CD14-positive monocyte (primary cell): ENCODE data around the gene PRDM8. TPM values are rescaled to one million over a fixed set of nuclear protein-coding genes. Genes with fewer than 3 reads are reported as not detected.

Source experiments
- DNase-seq, 3 donors: peaks; one replicate each; pipeline ENCODE4 v3.0.0-alpha.2; 2011 to 2022
- H2AFZ ChIP-seq: 2 replicates; pipeline ENCODE4 v1.6.0; 2012; ENCODE audit warnings: mild to moderate bottlenecking, low read depth, low read length, inconsistent platforms; ENCODE audit not compliant: insufficient read depth, poor library complexity, severe bottlenecking
- H3K27ac ChIP-seq, 2 donors: 1 replicate in 1 of 2; 2 replicates in 1 of 2; pipeline ENCODE4 v1.5.1; 2012 to 2013; ENCODE audit warnings: low read length in 2 of 2, control low read depth in 1 of 2, inconsistent platforms in 1 of 2, low read depth in 1 of 2, mild to moderate bottlenecking in 1 of 2
- H3K27me3 ChIP-seq, 2 donors: one replicate each; pipeline versions ENCODE4 v1.6.0 to v1.6.1; 2011 to 2013; ENCODE audit warnings: low read length in 2 of 2; ENCODE audit not compliant: control insufficient read depth in 2 of 2, insufficient read depth in 2 of 2
- H3K36me3 ChIP-seq, 2 donors: replicated peaks in 1 of 2; 1 replicate in 1 of 2; 2 replicates in 1 of 2; pipeline versions ENCODE4 v1.5.1 to v1.6.1; 2012 to 2013; ENCODE audit warnings: low read length in 2 of 2, control low read depth in 1 of 2, inconsistent platforms in 1 of 2, mild to moderate bottlenecking in 1 of 2; ENCODE audit not compliant: insufficient read depth in 2 of 2, control insufficient read depth in 1 of 2
- H3K4me1 ChIP-seq, 2 donors: 1 replicate in 1 of 2; 2 replicates in 1 of 2; pipeline versions ENCODE4 v1.5.1 to v1.6.1; 2012 to 2013; ENCODE audit warnings: low read length in 2 of 2, control low read depth in 1 of 2, inconsistent platforms in 1 of 2, mild to moderate bottlenecking in 1 of 2, moderate library complexity in 1 of 2; ENCODE audit not compliant: insufficient read depth in 2 of 2, control insufficient read depth in 1 of 2
- H3K4me2 ChIP-seq: replicated peaks from 2 replicates; pipeline ENCODE3; 2012; ENCODE audit warnings: low read length, moderate library complexity, mild to moderate bottlenecking; ENCODE audit not compliant: poor library complexity, severe bottlenecking; ENCODE audit errors: extremely low read depth
- H3K4me3 ChIP-seq, 3 experiments: fragments of 200-600 bp in 1 of 3; sonication (generic) in 1 of 3; replicated peaks in 1 of 3; 1 replicate in 2 of 3; 2 replicates in 1 of 3; pipeline ENCODE4 v1.5.1; 2011 to 2013; ENCODE audit warnings: low read length in 3 of 3, mild to moderate bottlenecking in 3 of 3, control low read depth in 2 of 3, low read depth in 2 of 3, inconsistent platforms in 1 of 3, moderate library complexity in 1 of 3
- H3K79me2 ChIP-seq: 2 replicates; pipeline ENCODE4 v1.6.0; 2012; ENCODE audit warnings: mild to moderate bottlenecking, control low read depth, inconsistent platforms, low read length, moderate library complexity; ENCODE audit not compliant: insufficient read depth
- H3K9ac ChIP-seq: 2 replicates; pipeline ENCODE4 v1.6.0; 2017; ENCODE audit warnings: low read length, mild to moderate bottlenecking; ENCODE audit not compliant: insufficient read depth, poor library complexity, severe bottlenecking
- H3K9me3 ChIP-seq, 2 donors: replicated peaks in 1 of 2; 1 replicate in 1 of 2; 2 replicates in 1 of 2; pipeline versions ENCODE4 v1.5.1 to v1.6.1; 2012 to 2013; ENCODE audit warnings: low read length in 2 of 2, control low read depth in 1 of 2; ENCODE audit not compliant: control insufficient read depth in 1 of 2, insufficient read depth in 1 of 2
- H4K20me1 ChIP-seq: 2 replicates; pipeline ENCODE4 v1.6.0; 2012; ENCODE audit warnings: mild to moderate bottlenecking, low read length, control low read depth, moderate library complexity; ENCODE audit not compliant: insufficient read depth
- H3K27ac Mint-ChIP-seq, 7 donors: one replicate each; pipeline ENCODE4 v1.8.0; 2020; ENCODE audit warnings: mild to moderate bottlenecking in 7 of 7, mixed read lengths in 7 of 7, moderate library complexity in 6 of 7, inconsistent platforms in 2 of 7
- H3K27me3 Mint-ChIP-seq, 3 donors: one replicate each; pipeline ENCODE4 v1.8.0; 2021 to 2022; ENCODE audit warnings: low read depth in 3 of 3, mild to moderate bottlenecking in 3 of 3, mixed read lengths in 3 of 3, moderate library complexity in 3 of 3, inconsistent platforms in 1 of 3
- H3K36me3 Mint-ChIP-seq, 2 donors: one replicate each; pipeline ENCODE4 v1.8.0; 2020; ENCODE audit warnings: mixed read lengths in 2 of 2, inconsistent platforms in 1 of 2, mild to moderate bottlenecking in 1 of 2
- H3K4me1 Mint-ChIP-seq: one replicate; pipeline ENCODE4 v1.8.0; 2020; ENCODE audit warnings: mild to moderate bottlenecking, mixed read lengths
- H3K4me3 Mint-ChIP-seq, 2 donors: one replicate each; pipeline ENCODE4 v1.8.0; 2020; ENCODE audit warnings: mild to moderate bottlenecking in 2 of 2, mixed read lengths in 2 of 2, moderate library complexity in 1 of 2
- H3K9me3 Mint-ChIP-seq, 7 donors: one replicate each; pipeline ENCODE4 v1.8.0; 2020 to 2022; ENCODE audit warnings: mixed read lengths in 7 of 7, mild to moderate bottlenecking in 6 of 7, moderate library complexity in 6 of 7, inconsistent platforms in 2 of 7
- CTCF ChIP-seq: fragments of 200-600 bp; IDR thresholded peaks from one replicate; pipeline ENCODE4 v1.8.0; 2022; ENCODE audit warnings: antibody characterized with exemption, mild to moderate bottlenecking
- WGBS: methylation state at CpG from one replicate; pipeline ENCODE4 v1.1.5; 2013; ENCODE audit warnings: missing lambda C conversion rate; ENCODE audit not compliant: insufficient coverage; 5-methylcytosine and 5-hydroxymethylcytosine counted together
- intact Hi-C, 2 donors: fragments of 100-400 bp; cut with micrococcal nuclease; formaldehyde crosslinking; loops; one replicate each; pipeline versions ENCODE4 v1.15.0 to v1.15.1; 2023
- polyA minus RNA-seq: library from RNA; depleted of rRNA, polyadenylated mRNA; stranded (reverse); fragments of >200 nt; gene quantifications from 2 replicates; pipeline ENCODE4 v1.2.3, GENCODE V29; 2012
- polyA plus RNA-seq, 3 donors: library from polyadenylated mRNA; depleted of rRNA in 1 of 3; unstranded in 2 of 3; stranded (reverse) in 1 of 3; fragments of 300-500 nt in 2 of 3; fragments of >200 nt in 1 of 3; fragmentation: Illumina TruSeq in 2 of 3; gene quantifications; 1 replicate in 2 of 3; 2 replicates in 1 of 3; pipeline ENCODE4 v1.2.3, GENCODE V29; 2012 to 2021
- total RNA-seq, 12 experiments: library from RNA in 1 of 12; stranded (reverse) in 1 of 12; fragments of 120-200 nt in 1 of 12; gene quantifications; one replicate each; pipeline ENCODE4 v1.2.4 and lab custom pipeline; 2013 to 2026; ENCODE audit warnings: mixed read lengths in 6 of 12, inconsistent platforms in 1 of 12

Gene PRDM8
- total RNA-seq (2013): 0.44 TPM
- polyA plus RNA-seq (under 1 TPM; 0.22 to 0.77 (median 0.23) TPM), polyA minus RNA-seq (4.5 and 6.2 TPM in 2 replicates), total RNA-seq (lab: John Stamatoyannopoulos, UW) (13.4 to 64.2 (median 27.9) reads per million in 11 experiments)

- Histone ChIP-seq H3K4me1 (peaks cover 34 to 40% of the 10 kb centered on the region in 2 donors), H3K27me3 (peaks cover 33 to 76% of the 10 kb centered on the region in 2 donors), H3K4me2 (peak within 1 kb of the TSS; percentile 76), H2AFZ (peak within 1 kb of the TSS; percentile 68), H3K79me2 (no peaks in the 10 kb centered on the region), H4K20me1 (no peaks in the 10 kb centered on the region), H3K9ac (no peak within 1 kb of the TSS), H3K36me3 (no peaks in the 10 kb centered on the region), H3K9me3 (peaks cover 0 to 4% of the 10 kb centered on the region in 2 donors), H3K4me3 (peak within 1 kb of the TSS; percentile 13 to 71 (median 18)), H3K27ac (no peak within 1 kb of the TSS)
- DNase-seq: peak in 1 of 3 donors; percentile 51
- Mint-ChIP-seq H3K27ac (peak within 1 kb of the TSS in 3 of 7 donors; percentile 4 to 42 (median 41)), H3K4me3 (peak within 1 kb of the TSS; percentile 73 to 97), H3K36me3 (peaks cover 7 to 13% of the 10 kb centered on the region in 2 donors), H3K27me3 (peaks cover 54 to 67% (median 61%) of the 10 kb centered on the region in 3 donors), H3K4me1 (peaks cover 43% of the 10 kb centered on the region), H3K9me3 (peaks cover 0 to 10% (median 5%) of the 10 kb centered on the region in 7 donors)
- intact Hi-C loops: no loop called here
- 14% methylated on average over 41 of the region's 42 CpGs for WGBS
- no peak for TF ChIP-seq CTCF
These were observed at the start of gene PRDM8 for GRCh38 chr4:80196922-80197573. PRDM8 (plus strand) TSS chr4:80197503; CDS start chr4:80200081, 2,578 bp downstream.

- peak overlapping the region in 1 of 7 donors; percentile 21 for H3K27ac Mint-ChIP-seq
- H3K27ac ChIP-seq: no peak overlapping the region
- H3K4me2 ChIP-seq: no peak overlapping the region
- H4K20me1 ChIP-seq: no peaks in the 10 kb centered on the region
- no peak for TF ChIP-seq CTCF
- WGBS: no CpG with 5 or more reads among the region's 1 CpG
- H3K36me3 ChIP-seq: no peaks in the 10 kb centered on the region
- no peak overlapping the region for H3K9ac ChIP-seq
- no peaks in the 10 kb centered on the region for H3K4me1 Mint-ChIP-seq
- H3K9me3 ChIP-seq: no peaks in the 10 kb centered on the region
- H3K36me3 Mint-ChIP-seq: no peaks in the 10 kb centered on the region
- H3K27me3 ChIP-seq: no peaks in the 10 kb centered on the region
- no peak overlapping the region for H3K4me3 ChIP-seq
- intact Hi-C loops: no loop called here
- no peak overlapping the region for H2AFZ ChIP-seq
- no peak for DNase-seq
- H3K79me2 ChIP-seq: no peaks in the 10 kb centered on the region
- H3K9me3 Mint-ChIP-seq: no peaks in the 10 kb centered on the region
- H3K4me3 Mint-ChIP-seq: no peak overlapping the region
- no peaks in the 10 kb centered on the region for H3K4me1 ChIP-seq
- H3K27me3 Mint-ChIP-seq: no peaks in the 10 kb centered on the region
These were observed 46.7 kb upstream of the PRDM8 start for GRCh38 chr4:80150387-80151180.
